WERI-Rb-1 (cell line): ENCODE results near the gene CAMK4.

Experiments used
- DNase-seq: peaks from one replicate; pipeline ENCODE4 v3.0.0-alpha.2; 2020
- H3K27ac ChIP-seq: fragments of 250-450 bp; sonication (Bioruptor Pico); 2 replicates; pipeline ENCODE4 v1.5.1; 2020; ENCODE audit warnings: mild to moderate bottlenecking, moderate library complexity
- H3K27me3 ChIP-seq: fragments of 250-450 bp; sonication (Bioruptor Pico); 2 replicates; pipeline ENCODE4 v1.5.1; 2021; ENCODE audit warnings: mild to moderate bottlenecking, low read depth, moderate library complexity; ENCODE audit not compliant: insufficient read depth, severe bottlenecking
- H3K36me3 ChIP-seq: fragments of 250-450 bp; sonication (Bioruptor Pico); 2 replicates; pipeline ENCODE4 v1.5.1; 2020; ENCODE audit warnings: mild to moderate bottlenecking, moderate library complexity
- H3K4me3 ChIP-seq: 2 replicates; pipeline ENCODE4 v1.5.1; 2011; ENCODE audit warnings: low read depth, mild to moderate bottlenecking, control low read depth, low read length
- H3K9me3 ChIP-seq: fragments of 250-450 bp; sonication (Bioruptor Pico); 2 replicates; pipeline ENCODE4 v1.5.1; 2021; ENCODE audit warnings: mild to moderate bottlenecking, moderate library complexity; ENCODE audit not compliant: severe bottlenecking
- TF ChIP-seq, protein P1 (sequence below): IDR thresholded peaks from 2 replicates; pipeline ENCODE4 v1.5.1; 2011; ENCODE audit warnings: low read depth, mild to moderate bottlenecking, control low read depth, inconsistent platforms, low read length

The CAMK4 gene

DNA sequence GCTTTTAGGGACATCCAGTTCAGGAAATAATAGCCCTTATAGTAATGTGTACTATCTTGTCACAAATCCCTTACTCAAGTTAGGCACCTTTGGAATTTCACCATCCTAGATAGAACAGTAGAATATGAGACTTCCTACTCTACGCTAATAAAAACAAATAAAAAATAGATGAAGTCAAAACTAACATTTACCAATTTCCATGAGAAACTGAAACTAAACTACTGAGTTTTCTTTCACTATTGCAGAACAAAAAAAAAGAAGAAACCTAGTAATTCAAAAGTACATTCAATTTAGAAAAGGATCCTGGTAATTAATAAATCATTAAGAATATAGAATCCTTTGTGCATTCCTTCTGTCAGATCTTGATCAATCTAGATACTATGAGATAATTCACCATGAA, 274.2 kb downstream of the CAMK4 start:
- Histone ChIP-seq H3K27me3 (no peaks in the 10 kb centered on the region), H3K27ac (no peak overlapping the region), H3K36me3 (peaks cover 24% of the 10 kb centered on the region), H3K4me3 (no peak overlapping the region), H3K9me3 (no peaks in the 10 kb centered on the region)
- no peak for DNase-seq
- TF ChIP-seq, protein P1, sequence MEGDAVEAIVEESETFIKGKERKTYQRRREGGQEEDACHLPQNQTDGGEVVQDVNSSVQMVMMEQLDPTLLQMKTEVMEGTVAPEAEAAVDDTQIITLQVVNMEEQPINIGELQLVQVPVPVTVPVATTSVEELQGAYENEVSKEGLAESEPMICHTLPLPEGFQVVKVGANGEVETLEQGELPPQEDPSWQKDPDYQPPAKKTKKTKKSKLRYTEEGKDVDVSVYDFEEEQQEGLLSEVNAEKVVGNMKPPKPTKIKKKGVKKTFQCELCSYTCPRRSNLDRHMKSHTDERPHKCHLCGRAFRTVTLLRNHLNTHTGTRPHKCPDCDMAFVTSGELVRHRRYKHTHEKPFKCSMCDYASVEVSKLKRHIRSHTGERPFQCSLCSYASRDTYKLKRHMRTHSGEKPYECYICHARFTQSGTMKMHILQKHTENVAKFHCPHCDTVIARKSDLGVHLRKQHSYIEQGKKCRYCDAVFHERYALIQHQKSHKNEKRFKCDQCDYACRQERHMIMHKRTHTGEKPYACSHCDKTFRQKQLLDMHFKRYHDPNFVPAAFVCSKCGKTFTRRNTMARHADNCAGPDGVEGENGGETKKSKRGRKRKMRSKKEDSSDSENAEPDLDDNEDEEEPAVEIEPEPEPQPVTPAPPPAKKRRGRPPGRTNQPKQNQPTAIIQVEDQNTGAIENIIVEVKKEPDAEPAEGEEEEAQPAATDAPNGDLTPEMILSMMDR: no peak

DNA sequence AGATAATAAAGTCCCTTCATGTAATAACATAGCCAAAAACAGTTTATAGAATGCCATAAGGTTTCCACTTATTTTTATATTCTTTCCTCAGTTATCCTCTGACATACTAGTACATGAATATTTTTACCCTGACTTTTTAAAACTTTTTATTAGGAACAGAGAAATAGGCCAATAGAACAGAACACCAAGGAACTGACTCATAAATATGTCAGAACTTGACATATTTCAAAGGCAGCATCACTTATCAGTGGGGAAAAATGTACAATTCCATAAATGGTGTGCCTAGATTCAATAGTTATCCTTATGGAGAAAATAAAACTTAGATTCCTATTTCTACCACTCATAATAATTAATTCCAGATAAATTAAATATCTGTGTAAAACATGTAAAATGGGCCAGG, 278.8 kb downstream of the CAMK4 start:
- TF ChIP-seq, protein P1: no peak
- no peak overlapping the region for H3K4me3 ChIP-seq
- no peaks in the 10 kb centered on the region for H3K9me3 ChIP-seq
- DNase-seq: no peak
- no peaks in the 10 kb centered on the region for H3K27me3 ChIP-seq
- no peak overlapping the region for H3K27ac ChIP-seq
- H3K36me3 ChIP-seq: peaks cover 27% of the 10 kb centered on the region

DNA sequence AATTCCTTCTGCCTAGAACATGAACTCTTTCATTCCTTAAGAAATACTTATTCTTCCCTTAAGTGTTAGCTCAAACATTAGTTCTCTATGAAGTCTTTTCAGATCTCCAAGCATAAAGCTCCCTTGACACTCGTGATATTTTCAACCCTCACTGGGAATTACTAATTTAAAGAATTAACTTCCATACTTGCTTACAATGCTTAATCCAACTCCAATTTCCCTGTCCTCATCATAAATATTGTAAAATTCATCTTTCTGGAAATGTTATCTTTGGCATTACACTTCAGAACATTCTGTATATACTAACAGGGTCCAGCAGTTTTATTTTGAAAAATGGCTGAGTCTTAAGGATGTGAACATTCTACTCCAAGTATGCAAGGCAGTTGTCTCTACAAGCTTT, 280.9 kb downstream of the CAMK4 start:
- Histone ChIP-seq H3K27me3 (no peaks in the 10 kb centered on the region), H3K4me3 (no peak overlapping the region), H3K36me3 (peaks cover 17% of the 10 kb centered on the region), H3K9me3 (no peaks in the 10 kb centered on the region), H3K27ac (no peak overlapping the region)
- no peak for DNase-seq
- TF ChIP-seq, protein P1: no peak

DNA sequence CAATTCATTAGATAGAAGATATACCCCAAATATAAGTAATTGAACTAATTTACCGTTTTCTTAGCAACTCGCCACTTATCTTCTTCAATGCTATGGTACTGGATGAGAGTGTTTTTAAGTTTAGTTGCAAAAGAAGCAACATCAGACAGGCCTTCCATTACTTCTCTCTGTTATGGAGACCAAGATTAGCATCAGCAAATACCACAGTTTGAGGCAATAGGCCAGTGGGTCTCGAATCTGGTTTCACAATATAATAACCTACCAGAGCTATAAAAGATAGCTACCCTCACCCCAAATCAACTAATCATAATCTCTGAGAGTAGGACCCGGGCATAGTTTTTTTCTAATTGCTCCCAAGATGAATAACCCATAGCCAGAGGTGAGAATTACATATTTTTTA, 283.1 kb downstream of the CAMK4 start:
- H3K4me3 ChIP-seq: no peak overlapping the region
- H3K36me3 ChIP-seq: peaks cover 8% of the 10 kb centered on the region
- no peak for DNase-seq
- no peaks in the 10 kb centered on the region for H3K27me3 ChIP-seq
- H3K9me3 ChIP-seq: no peaks in the 10 kb centered on the region
- no peak overlapping the region for H3K27ac ChIP-seq
- TF ChIP-seq, protein P1: no peak

DNA sequence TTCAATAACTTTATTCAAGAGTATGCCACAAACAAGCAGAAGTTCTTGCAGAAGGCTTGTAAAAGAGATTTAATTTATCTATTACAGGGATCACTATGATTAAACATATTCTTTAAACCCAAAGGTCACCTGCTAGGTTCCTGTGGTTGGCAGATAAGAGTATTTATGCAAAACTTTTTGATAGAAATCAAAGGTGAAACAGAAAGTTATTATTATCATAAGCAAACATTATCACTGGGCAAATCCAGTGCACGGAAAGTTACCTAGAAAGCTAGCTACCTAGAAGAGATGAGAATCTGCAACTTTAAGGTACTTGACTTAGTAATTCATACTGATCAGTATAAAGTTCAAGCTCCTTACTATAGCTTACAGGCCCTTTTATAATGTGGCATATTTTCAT, 284.9 kb downstream of the CAMK4 start:
- Histone ChIP-seq H3K4me3 (no peak overlapping the region), H3K27me3 (no peaks in the 10 kb centered on the region), H3K36me3 (peaks cover 8% of the 10 kb centered on the region), H3K9me3 (no peaks in the 10 kb centered on the region), H3K27ac (no peak overlapping the region)
- DNase-seq: no peak
- TF ChIP-seq, protein P1: no peak

DNA sequence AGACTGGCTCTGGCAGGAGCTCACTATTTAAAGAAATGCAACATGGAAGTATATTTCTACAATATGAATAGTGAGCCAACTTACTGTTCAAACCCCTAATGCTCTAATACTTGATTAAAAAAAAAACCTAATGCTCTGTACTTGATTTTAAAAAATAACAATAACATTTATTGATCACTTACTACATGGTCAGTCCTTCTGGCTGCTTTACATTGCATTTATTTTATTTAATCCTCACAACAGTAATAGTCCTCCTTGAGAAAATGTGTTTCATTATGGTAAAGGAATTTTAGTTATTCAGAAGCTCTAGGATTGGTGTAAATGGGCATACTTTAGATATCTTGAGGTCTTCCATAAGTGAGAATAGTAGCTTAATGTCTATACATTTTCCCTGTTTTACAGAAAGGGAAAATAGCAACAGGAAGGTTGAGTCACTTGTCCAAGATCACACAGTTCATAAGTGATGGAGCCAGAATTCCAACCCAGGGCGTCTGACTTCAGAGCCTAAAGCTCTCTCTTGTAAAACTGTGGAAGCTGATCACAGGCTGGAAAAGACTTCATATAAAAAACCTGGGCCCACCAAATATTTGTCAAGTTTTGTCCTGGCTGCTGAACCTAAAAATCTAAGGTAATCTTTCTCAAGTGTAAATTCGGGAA, 287.1 kb downstream of the CAMK4 start:
- no peak for DNase-seq
- TF ChIP-seq, protein P1: no peak
- no peaks in the 10 kb centered on the region for H3K27me3 ChIP-seq
- no peaks in the 10 kb centered on the region for H3K9me3 ChIP-seq
- no peaks in the 10 kb centered on the region for H3K36me3 ChIP-seq
- H3K4me3 ChIP-seq: peak overlapping the region; percentile 86
- H3K27ac ChIP-seq: no peak overlapping the region; the same call in 1 of the 2 replicates
